22Rv1 (cell line): Measurements from ENCODE around the gene RPL23.

ENCODE experiments used
- CTCF ChIP-seq: fragments of 450-650 bp; IDR thresholded peaks from 2 replicates; pipeline ENCODE4 v1.5.1; 2017; ENCODE audit warnings: mild to moderate bottlenecking
- ZFX ChIP-seq: fragments of 450-650 bp; IDR thresholded peaks from 2 replicates; pipeline ENCODE4 v1.6.1; 2017; ENCODE audit warnings: antibody characterized with exemption, borderline replicate concordance

GRCh38 chr17:38893607-38894006, 40.1 kb upstream of the RPL23 start:
- no peak for TF ChIP-seq CTCF
- no peak for TF ChIP-seq ZFX
